A375 (cell line): ENCODE results near the gene MCTP1. TPM values are rescaled to one million over a fixed set of nuclear protein-coding genes. Genes with fewer than 3 reads are reported as not detected.

Experiments used
- small RNA-seq: library from RNA; depleted of rRNA; stranded (forward); fragments of <200 nt; gene quantifications from one replicate; pipeline ENCODE3, GENCODE V24; 2014
- total RNA-seq: library from RNA; depleted of rRNA; stranded (reverse); fragments of >200 nt; shearing (Covaris generic); gene quantifications from 2 replicates; pipeline ENCODE4 v1.2.3, GENCODE V29; 2014; rRNA removed

The MCTP1 gene
- total RNA-seq = 14.9 and 20.7 TPM in 2 replicates

DNA sequence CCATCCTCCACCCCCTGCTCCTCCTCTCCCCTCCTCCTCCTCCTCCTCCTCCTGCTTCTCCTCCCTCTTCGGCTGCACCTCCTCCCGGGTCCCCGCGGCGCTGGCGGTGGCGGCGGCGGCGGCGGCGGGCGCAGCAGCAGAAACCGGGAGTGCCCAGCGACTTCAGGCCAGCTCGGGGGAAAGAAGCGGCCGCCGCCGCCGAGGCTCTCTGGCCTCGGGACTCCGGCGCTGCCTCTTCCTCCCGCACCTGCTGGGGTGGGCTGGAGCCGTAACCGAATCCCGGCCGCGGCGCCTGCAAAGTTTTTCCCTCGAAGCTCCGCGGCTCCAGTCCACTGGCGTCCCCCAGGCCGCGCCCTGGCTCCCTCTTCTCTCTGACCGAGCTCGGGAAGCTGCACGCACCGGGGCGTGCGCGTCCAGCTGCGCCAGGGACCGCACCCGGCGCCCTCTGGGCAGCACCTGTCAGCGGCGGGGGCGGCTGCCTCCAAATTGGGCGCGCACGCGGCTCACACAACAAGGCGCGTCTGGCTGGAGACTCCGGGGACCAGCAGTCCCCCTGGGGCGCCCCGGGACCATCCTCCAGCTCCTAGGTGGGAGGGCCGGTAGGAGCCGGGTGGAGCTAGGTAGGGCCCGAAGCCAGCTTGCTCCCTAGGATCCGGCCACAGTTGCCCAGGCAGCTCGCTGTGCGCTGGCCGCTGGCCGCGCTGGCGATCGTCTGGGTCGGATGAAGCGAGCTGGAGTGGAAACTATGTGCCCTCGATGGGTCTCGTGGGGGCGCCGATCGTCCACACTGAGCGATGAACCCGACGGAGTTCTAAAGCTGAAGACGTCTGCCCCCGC lies at the start of gene MCTP1:
MCTP1 (minus strand) TSS at position 523 of the 837 bp plus-strand sequence.

Small RNA genes within 50 kb of the gene (small RNA-seq; reads per million reads assigned to genes)
- not detected for gene RF02271

Other genes starting within 250 kb of the MCTP1 start
- gene FAM81B, start 106.3 kb upstream of the MCTP1 start, total RNA-seq = not detected in 2 replicates